Measurements from ENCODE around the gene PTPRG.

Gene PTPRG

DNA sequence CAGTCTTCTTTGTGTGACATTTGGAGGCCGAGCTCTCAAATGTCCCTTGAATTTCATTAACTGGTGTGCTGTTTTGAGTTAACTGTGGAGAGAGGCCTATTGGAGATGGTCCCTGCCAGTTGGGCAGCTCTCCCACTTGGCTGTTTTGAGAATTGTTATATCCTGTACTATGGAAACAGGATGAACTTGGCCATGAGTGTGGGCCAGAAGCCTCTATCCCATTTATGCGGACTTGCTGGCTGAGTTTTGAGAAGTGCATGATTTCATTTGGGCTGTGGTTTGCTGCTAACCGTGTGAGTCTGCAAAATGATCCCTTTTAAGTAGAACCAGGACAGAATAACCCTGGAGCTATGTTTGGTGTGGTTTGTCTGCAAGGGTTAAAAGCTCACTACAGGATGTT is 366.0 kb downstream of the PTPRG start:
- no peak for DNase-seq (ENCODE audit: low read depth, low spot score)

DNA sequence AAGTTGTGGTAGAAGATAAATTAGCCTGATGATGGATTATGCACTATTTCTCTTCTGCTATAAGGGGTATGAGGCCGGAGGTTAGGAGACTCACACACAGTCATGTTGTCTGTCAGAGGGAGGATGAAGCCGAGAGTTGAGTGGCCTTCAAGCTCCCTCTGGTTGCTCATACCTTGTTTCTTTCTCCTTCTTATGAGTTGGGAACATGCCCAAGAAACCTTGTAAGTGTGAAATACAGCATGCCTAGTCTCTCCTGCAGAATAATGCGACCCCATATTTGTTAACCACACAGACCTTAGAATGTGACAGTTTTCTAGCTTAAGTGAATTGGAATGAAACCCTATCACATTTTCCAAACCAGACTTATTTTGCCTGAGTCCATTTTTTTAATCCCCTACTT is 366.7 kb downstream of the PTPRG start:
- no peak for DNase-seq (ENCODE audit: low read depth, low spot score)

DNA sequence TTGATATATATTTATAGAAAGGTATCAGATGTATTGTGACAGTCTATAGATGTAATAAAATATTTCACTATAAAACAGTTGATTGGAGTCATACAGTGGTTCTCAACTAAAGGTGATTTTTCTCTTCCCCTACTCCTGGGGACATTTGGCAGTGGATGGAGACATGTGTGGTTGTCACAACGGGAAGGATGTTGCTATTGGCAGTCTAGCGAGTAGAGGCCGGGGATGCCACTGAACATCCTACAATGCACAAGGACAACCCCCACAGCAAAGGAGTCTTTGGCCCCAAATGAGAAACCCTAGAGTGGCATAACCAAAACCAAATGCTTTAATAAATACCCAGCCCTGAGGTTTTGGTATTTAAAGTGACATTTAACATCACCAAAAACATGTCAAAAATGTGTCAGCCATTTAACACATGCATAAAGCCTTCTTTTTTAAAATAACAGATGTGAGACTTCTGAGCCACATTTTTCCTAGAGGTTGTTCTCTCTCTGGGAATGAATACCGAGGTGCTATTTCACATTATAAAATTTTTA is 367.5 kb downstream of the PTPRG start:
- DNase-seq (ENCODE audit: low read depth, low spot score), result no peak

DNA sequence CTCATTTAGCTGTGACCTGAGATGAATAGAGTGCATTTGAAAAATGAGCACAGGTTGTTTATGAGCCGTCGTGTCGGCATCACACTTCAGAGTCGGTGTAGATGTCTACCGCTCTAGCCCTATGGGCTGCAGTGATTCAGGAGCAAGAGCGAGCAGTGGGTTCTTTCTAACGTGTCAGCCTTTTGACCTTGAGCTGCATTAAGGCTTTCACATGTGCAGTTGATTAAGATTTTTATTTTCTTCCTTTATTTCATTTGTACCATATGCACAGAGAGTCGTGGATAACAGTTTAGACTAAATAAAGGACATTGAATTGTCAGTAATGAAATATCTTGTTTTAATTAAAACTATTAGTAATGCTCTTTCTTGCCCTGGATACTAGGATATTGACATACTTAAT is 368.2 kb downstream of the PTPRG start:
- DNase-seq (ENCODE audit: low read depth, low spot score), result no peak

DNA sequence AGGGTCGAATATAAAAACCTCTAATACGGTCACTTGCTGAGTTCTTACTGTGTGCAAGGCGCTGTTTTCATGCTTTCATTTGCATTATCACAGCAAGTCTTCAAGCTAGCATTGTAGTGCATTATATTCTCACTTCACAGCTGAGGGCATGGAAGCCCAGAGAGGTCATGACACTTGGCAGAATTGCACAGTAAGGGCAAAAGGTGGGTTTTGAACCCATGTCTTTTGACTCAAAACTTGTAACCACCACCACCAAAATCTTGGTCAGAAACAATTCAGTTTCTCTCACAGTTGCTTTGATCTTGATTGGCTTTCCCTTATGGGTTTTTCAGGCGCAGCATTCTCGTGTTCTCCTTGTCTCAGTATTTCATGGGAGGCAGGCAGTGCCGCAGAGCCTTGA is 371.1 kb downstream of the PTPRG start:
- DNase-seq (ENCODE audit: low read depth, low spot score), result no peak

DNA sequence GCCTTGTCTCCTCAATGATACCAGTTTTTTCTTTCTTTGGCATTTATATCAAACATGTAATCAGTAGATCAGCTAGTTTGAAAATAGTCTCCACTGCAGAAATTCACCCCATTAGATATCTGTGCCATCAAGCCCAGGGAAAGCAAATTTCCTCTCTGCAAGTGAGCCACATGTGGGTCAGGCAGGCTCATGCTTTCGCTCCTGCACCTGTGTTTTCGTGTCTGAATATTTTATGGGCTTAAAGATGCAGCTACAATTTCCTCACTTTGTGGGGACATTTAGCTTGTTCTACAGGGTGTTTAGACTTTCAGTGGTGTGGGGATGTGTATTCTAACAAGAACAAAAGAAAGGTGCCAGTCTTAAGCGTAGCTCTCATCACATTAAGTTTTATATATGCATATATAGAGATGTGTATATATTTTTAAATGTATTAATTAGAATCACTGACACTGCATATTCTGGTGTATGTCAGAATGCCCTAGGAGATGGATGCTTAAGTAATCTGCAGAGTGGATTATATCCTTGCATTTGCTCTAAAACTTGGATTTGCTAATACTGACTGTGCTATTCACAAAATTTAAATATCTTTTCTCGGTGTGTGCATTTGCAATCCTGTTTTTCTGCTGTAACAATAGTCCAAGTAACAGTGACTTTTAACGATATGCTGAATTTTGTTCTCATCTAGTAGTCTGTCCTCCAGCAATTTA is 372.6 kb downstream of the PTPRG start:
- no peak for DNase-seq (ENCODE audit: low read depth, low spot score)

DNA sequence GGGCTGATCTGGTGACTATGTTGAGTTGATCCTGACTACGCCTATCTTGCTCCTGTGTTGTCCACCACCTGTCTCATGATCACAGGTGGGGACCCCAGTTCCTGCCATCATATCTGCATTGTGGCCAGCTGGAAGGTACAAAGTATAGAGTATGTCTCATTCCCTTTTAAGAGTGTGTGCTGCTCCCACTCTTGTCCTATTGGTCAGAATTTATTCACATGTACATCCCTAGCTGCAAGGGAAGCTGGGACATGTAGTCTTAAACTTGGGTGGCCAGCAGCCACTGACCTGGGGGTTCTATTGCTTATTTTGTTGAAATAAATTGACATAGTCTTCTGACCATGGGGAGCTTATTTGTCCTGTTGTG is 373.1 kb downstream of the PTPRG start:
- DNase-seq (ENCODE audit: low read depth, low spot score), result no peak

DNA sequence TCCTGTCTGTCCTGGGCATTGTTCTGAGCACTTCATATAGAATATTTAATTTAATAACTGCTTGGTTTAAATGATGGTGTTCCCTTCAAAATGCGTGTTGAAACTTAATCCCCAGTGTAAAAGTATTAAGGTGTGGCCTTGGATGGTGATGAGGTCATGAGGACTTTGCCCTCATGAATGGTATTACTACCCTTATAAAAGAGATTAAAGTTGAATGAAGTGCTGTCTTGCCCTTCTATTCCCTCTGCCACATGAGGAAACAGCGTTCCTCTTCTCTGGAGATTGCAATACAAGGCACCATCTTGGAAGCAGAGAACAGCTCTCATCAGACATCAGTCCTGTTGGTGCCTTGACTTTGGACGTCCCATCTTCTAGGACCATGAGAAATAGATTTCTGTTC is 374.4 kb downstream of the PTPRG start:
- no peak for DNase-seq (ENCODE audit: low read depth, low spot score)

DNA sequence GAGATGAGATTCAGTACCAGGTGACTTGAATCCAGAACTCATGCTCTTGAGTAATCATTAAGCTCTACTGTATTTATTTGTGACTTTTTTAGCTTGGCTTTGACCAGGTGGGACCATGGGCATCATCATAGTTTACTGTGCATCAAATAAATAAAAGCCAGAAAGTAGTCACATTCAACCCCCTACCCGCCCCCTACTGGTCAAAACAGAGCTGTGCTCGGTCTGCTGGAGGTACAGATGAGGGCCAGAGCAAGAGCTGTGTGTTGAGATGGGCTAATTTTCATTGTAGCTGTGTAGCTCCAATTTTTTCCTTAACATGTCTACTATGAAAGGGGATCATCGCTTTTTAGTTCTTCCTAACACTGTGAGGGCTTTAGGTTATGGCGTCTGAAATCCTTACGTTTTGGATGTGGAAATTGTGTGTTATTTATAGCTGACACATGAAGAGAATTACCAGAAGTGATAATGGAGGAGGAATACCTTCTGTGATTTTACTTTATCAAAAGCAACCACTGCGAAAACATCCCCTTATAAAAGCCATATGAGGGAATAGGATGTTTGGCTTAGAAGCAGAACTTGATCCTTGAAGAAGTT is 375.1 kb downstream of the PTPRG start:
- no peak for DNase-seq (ENCODE audit: low read depth, low spot score)

DNA sequence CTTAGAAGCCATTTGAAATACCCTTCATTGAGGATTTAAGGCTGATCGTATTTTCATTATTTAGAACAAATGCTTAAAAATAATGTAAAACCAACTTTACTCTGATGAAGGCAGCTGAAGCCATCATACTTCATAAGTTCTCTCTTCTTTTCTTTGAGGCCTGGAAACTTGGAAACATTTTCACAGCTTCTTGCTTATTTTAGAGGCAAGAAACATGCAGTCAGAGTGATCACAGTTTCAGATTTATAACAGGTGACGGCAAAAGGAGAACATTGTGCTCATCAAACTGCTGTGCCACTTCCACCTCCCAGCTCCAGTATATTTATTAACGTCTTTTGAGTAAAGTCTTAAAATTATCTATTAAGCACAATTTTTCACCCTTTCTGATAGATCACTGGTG is 376.1 kb downstream of the PTPRG start:
- DNase-seq (ENCODE audit: low read depth, low spot score), result no peak

DNA sequence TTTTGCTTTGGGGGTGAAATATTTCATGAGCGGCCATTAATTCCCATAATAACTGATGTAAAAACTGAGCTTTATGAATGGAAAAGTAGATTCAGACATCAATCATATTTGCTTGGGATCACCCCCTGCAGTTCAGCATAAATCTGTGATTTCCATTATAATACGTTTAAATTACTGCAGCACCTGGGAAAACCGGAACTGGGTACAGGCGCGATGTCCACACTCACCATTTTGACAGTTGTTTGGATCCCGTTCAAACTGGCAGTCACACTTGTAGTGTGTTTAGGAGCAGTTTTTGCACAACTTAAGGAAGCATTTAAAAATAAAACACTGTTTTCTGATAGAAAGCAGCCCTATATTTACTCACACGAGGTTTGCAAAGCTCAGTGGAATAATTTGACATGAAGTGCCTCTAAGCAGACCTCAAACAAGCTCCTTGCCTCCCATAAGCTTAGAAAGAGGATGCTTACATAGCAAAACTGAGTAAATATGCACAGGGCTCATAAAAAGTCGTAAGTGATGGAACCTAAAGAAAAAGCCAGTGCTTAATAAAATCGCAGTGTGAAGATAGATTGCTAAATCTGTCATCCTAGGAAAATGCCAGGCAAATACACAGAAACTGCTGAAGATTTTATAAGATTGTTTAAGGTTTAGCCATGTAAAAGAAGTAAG is 377.6 kb downstream of the PTPRG start:
- no peak for DNase-seq (ENCODE audit: low read depth, low spot score)

DNA sequence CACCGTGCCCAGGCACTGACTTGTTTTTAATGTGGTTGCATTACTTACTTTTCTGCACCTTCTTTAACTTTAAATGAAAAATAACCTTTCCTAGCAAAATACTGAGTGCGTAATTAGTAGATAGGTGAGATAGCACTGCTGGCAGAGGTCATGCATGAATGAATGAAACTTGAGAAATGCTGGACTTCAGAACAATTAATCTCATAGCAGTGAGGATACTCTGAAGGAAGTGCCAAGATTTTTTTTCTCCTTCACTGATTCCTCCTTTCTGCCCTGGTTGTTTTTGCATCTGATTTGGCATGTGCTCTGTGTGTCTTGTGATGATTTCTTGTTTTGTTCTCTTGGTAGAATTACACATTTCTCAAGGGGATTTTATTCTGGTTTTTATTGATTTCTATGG is 378.9 kb downstream of the PTPRG start:
- no peak for DNase-seq (ENCODE audit: low read depth, low spot score)

DNA sequence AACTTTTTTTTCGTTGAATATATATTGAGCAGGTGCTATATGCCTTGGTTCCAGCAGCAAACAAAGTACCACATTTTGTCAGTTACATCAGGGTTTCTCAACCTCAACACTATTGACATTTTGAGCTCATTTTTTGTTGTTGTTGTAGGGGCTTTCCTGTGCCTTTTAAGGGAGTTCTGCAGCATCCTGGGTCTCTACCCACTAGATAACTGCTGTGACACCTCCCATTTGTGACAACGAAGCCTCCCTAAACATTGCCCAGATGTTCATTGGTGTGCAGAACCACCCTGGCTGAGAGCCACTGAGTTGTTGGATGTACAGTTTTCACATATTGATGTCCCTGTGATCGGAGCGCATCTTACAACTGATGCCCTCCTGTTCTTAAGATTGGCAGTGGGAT is 382.6 kb downstream of the PTPRG start:
- no peak for DNase-seq (ENCODE audit: low read depth, low spot score)

DNA sequence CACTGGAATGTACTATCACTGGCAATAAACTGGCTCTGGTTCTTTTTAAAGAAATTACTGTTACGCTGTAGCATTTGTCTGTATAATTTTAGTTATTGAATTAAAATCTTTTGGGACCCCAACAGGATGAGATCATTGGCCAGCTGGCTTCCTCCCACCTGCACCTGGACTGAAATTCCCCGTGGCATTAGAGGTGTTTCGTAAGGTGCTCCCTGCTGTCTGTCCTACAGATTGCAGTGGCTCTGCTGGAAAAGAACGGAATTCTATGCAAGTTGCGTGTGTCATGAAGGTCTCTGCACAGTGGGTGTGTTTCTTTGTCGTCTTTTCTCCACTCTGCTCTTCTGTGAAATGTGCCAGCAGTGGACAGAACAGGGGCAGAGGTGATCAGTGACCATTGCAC is 383.4 kb downstream of the PTPRG start:
- no peak for DNase-seq (ENCODE audit: low read depth, low spot score)

DNA sequence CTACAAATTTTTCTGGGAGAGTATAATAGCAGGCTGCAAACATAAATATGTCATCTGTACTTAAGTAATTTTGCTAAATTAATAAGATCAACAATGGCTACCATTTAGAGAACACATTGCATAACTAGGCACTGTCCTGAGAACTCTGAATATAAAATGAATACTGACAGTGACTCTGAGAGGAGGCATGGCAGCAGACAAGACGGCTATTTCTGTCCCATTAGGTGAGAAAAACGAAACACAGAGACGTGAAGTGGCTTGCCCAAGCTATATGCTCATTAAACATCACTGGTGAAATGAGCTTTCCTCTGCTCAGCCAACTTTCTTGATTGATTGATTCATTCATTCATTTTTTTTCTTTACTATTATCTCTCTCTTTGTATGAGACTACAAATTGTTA is 384.3 kb downstream of the PTPRG start:
- no peak for DNase-seq (ENCODE audit: low read depth, low spot score)

DNA sequence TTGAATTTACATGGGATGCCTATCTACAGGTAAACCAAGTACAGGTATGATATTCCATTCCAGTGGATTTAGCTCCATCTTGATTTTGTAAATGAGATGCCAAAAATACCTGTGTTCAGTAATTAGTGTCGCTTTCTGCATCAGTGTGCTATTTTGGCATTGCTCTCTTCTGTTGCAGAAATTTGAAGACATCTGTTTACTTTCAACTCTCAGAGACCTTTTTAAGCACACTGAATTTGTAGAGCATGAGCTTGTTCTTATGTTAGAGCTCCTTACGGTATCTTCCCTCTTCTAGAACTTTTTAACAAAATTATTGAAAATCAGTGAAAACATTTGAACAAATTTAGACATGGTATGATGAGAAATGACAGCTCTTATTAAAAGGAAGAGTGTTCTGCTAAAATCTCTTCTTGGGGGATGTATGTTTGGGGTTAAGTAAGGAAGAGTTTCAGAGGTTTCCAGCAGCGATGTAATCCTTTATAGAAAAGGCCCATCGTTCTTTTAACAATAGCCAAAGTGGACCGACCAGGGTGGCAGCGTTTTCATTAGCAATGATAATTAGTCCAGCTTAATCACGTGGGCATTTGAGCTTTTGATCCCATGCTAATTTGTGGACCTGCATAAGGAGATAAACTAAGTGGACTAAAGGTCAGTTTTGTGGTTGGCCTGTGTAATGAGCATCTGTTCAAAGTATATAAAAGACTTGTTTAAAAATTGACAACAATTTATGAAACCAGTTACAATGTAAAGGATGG is 385.4 kb downstream of the PTPRG start:
- no peak for DNase-seq (ENCODE audit: low read depth, low spot score)

DNA sequence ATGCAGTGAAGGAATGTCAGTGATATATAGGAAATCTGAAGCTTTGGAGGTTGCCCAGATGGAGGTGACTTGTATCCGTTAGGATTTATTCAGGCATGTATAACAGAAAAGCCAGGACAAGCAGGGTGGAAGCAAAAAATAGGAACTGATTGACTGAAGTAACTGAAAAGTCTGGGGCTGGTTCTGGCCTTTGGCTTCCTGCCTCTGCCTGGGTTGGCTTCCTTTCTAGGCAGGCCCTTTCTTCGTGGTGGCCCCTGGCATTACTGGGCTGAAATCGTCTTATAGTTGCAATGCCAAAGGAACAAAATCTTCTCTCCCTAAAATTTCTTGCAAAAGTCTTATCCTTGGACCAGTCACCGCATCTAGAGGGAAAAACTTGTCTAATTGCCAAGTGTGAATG is 386.1 kb downstream of the PTPRG start:
- DNase-seq (ENCODE audit: low read depth, low spot score), result no peak

DNA sequence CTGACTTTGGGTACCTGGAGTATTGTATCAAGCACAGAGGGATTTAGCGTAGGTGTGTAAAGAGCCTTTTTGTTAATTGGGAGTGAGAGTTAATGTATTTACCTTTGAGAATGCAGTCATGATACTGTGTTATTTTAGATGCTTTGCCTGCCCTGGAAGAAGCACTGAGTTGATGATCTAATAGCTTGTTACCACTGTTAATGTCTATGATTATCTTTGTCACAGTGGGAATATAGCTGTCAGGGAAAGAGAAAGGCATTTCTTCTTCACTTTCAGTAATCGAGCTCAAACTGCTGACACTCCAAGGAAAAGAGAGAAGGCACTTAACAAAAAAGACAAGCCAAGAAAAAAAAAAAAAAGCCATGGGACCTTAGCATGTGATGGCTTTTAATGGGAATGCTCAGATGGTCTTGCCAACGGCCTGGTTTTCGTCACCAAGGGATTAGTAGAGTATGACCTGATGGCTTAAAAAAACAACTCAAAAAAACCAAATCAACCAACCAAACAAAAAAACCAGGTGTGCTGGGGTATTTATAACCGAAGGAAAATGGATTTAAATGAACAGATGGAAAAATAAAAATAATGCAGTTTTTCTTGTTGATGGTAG is 387.4 kb downstream of the PTPRG start:
- no peak for DNase-seq (ENCODE audit: low read depth, low spot score)

DNA sequence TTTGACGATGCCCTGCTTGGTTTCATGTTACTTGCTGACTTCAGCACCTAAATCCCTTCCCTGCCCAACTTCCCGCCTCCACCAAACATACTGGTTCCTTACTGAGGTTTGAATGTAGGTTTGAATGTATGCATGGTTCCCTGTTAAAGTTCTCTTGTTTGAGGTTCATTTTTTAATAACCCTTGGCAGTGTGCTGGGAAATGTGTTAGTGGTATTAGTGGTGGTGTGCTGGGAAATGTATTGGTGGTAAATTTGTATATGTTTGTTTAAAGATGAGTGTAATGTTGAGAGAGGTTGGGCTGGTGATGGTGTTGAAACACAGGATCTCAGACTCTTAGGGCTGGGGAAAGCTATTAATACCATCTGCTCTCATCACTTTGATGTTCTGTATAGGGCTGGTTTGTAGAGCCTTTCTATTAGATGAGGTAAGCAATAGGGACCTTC is 392.7 kb downstream of the PTPRG start:
- DNase-seq (ENCODE audit: low read depth, low spot score), result no peak

DNA sequence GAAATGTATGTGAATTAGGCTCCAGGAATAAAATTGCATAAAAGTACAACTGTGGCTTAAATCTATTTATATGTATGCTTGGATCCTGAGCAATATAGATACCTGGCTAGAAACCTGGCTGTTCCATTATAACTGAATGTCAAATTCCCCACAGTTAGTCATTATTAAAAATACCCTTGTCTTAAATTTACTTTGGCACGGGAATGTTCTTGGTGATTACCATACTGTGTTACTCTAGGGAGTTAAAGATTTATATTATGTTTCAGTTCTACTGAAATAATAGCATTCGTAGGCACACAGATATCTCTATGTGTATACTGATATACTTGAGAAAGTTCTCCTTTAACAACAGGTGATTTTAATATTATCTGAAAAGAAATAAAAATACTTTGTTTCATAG is 394.1 kb downstream of the PTPRG start:
- DNase-seq (ENCODE audit: low read depth, low spot score), result no peak

DNA sequence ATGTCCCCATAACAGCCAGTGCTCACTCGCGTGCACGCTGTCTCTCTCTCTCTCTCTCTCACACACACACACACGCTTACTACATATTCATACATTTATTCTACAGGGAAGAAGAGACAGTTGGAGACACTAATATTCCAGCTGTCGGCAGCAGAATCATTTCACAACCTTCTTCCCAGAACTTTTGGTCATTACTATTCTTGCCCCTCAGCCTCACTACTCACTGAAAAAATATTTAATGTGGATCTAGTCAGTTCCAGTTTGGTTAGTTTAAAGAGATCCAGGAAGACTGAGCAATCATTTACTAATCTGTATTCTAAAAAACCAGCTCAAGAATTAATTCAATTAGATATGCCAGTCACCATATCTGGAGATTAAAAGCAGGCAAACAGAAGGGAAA is 394.9 kb downstream of the PTPRG start:
- no peak for DNase-seq (ENCODE audit: low read depth, low spot score)

DNA sequence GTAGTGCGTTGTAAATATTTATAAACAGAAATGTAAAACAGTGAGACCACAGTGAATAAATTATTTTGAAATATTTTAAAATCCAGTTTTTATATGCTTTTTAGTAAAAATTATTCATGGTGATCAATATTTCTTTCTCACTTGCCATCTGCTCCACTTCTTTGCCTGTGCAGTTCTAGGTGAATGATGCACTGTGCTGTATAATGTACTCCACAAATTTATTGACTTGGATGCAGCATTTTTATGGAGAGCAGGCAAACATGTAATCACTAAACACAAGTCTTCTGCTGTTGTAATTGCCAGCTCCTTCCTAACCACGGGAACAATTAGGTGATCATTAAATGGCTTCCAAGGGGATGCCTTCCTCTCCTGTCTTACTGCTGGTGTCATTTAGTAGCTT is 395.9 kb downstream of the PTPRG start:
- no peak for DNase-seq (ENCODE audit: low read depth, low spot score)
